CD4-positive, alpha-beta T cell treated with Interleukin-21 for 1 hour (primary cell): ENCODE measurements around the gene NME5.

Experiments used
- DNase-seq: peaks from one replicate; pipeline ENCODE4 v3.0.0-alpha.2; 2020

NME5 gene

DNA sequence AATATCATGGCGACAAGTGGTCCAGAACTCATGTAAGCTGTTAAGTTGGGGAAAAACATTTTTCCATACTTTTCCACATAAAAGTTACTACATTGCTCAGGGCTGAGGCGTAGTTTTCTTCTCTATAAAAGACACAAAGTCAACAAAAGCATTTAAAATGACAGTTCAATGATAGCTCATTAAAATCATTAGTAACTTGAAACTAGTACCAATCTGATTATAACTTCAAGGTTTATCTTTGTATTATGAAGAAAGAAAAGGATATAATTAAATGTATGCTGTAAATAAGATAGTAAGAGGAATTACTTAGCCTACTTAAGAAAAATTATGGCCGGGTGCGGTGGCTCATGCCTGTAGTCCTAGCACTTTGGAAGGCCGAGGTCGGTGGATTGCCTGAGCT is 9.9 kb downstream of the NME5 start:
- no peak for DNase-seq

- no peak for DNase-seq
Measured at GRCh38 chr5:138128334-138128733, 10.9 kb downstream of the NME5 start.

GRCh38 chr5:138115254-138115653 is 24.0 kb downstream of the NME5 start:
- DNase-seq = no peak

DNA sequence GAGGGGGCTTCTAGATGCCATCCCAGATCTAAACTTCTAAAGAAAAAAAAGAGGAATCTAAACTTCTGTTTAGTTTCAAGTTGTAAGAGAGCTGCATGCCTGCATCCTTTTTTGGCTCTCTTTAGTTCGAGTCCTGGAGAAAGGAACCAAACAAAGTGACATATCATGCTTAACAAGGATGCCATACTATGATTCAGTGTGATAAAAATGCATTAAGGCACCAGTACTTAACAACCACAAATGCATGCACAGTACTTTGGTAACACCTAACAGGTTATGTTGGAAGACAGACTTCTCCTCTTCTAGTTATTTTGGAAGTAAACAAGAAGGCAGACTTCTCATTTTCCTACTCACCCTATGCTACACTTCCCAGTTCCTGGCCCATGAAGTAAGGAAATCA is 27.3 kb downstream of the NME5 start:
- DNase-seq = no peak

DNA sequence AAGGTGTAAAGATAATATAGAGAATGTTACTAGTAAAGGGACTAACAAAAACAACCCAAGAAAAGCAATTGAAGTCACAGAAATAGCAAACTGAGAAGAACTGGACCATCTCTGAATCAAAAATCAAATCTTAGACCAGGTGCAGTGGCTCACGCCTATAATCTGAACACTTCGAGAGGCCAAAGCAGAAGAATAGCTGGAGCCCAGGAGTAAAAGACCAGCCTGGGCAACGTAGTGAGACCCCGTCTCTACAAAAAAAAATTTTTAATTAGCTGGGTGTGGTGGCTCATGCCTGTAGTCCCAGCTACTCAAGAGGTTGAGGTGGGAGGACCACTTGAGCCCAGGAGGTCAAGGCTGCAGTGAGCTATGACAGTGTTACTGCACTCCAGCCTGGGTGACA is 28.0 kb downstream of the NME5 start:
- no peak for DNase-seq

DNA sequence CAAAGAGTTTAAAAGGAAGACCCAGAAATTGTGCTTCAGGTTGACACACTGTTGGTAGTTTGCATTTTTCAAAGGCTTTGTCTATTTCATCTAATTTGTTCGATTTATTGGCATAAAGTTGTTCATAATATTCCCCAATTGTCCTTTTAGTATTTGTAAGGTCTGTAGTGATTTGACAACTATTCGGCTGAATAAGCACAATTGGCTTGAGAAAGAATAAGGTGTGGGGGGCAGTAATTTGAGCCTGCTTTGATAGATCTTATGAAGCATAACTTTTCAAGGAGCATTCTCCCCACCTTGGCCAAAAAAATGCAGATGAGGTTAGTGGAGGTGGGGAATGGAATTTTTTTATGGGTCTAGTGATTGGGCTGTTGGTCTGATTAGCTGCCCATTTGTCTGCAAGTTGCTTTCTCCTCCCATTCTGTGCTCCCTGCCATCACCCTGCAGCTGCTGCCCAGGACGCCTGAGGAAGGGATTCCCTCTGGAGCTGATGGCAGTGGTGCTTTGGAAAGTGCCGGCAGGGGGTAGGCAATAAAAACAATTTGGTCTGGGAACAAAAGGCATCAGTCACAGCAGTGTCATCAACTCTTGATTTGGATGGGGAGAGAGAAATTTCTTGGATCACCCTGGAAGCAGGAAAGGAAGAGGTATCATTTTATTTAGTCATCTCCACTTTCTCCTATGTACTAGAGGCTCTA is 28.8 kb downstream of the NME5 start:
- no peak for DNase-seq

GRCh38 chr5:138109463-138110265 is 29.6 kb downstream of the NME5 start:
- no peak for DNase-seq

DNA sequence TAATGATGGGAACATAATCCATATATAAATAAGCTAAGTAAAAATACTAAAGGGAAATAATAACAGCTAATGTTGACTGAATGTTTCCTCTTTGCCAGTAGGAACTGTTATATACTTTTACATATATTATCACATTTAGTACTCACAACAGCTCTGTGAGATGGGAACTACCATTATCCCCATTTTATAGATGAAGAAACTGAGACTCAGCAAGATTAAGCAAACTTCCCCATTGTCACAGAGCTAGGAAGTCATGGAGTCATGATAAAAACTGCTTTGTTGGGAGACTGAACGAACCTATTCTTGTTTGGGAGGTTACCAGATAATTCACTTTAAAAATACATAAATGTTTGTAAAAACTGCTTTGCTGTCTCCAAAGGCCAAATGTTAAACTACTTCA is 32.0 kb downstream of the NME5 start:
- no peak for DNase-seq

- DNase-seq = no peak
Measured at GRCh38 chr5:138105709-138106108, 33.5 kb downstream of the NME5 start.

GRCh38 chr5:138103319-138103637 is 36.0 kb downstream of the NME5 start:
- no peak for DNase-seq

DNA sequence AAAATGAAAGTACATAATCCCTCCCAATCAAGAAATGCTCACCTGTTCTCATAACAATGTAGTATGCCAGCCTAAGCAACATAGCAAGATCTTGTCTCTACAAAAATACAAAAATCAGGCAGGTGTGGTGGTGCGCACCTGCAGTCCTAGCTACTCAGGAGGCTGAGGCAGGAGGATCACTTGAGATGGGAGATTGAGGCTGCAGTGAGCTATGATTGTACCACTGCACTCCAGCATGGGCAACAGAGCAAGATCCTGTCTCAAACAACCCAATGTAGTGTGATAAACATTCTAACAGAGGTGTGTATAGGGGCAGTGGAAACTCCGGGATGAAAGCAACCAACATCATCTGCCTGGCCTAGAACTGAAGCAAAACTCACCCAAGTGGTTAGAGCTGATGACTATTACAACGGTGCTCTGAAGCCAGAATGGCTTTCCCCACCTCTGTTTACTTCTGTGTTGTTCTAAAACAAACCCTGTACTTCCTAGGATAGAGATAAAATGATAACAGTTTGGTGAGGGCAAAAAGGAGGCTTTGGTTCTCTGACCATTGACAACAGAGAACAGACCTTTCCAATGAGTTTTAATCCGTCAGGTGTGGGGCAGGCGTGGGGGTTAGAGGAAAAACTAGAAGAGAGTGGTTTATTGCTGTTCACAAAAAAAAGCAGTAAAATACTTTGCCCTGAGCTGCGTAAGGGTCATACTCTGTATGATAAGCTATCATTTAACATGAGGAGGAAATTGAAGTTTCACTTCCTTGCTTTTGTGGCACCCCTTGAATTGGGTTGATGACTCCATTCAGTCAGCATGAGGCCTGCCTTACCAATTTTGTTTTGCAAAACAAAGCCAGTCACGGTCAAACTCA is 36.5 kb downstream of the NME5 start:
- no peak for DNase-seq

- no peak for DNase-seq
Measured at GRCh38 chr5:138096997-138097828, 42.0 kb downstream of the NME5 start.

DNA sequence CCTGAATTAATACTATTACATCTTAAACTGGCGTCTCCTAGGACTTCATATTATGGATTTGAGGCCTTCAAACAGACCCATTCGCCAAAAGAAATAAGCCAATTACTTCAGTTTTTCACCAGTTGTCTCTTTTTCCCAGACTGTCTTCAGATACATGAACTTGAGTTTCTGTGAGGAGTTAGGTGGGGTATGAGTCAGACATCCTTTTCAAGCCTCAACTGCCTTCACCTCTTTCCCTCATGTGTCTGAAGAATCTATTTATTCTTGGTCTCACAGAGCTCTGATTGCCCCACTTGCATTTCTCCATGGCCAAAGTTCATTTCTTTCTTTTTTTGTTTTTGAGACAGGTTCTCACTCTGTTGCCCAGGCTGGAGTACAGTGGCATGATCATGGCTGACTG is 42.9 kb downstream of the NME5 start:
- DNase-seq = no peak

GRCh38 chr5:138095100-138095907 is 43.9 kb downstream of the NME5 start:
- DNase-seq = no peak

DNA sequence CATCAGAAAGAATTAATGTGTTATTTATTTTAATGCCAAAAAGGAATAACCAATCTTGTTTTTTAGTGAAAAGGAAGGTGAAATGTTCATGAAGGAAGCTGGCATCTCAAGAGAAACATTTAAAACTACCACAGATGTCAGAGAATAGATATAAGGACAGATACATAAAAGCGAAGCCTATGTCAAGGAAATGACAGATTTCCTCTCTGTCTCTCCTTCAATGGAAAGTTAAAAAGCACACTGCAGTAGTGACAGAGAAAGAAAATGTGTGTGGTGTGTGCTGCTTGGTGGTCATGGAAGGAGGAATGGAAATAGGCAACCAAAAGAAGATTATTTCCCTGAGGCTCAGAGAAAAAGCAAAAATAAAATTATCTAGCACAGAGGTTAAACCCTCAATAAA is 46.2 kb downstream of the NME5 start:
- no peak for DNase-seq

GRCh38 chr5:138092301-138092700 is 46.9 kb downstream of the NME5 start:
- no peak for DNase-seq

DNA sequence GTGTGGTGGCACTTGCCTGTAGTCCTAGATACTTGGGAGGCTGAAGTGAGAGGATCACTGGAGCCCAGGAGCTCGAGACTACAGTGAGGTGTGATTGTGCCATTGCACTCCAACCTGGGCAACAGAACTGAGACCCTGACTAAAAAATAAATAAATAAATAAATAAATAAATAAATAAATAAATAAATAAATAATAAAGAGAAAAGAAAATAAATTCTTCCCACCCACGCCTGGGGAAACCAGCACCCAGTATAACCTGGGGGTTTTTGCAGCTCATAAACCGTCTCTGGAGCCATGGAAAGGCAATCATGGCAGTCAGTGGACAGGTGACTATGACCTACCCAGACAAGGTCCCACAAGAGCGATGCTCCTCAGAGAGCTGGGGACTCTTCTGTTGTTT is 47.5 kb downstream of the NME5 start:
- DNase-seq = no peak

GRCh38 chr5:138083702-138084101 is 55.5 kb downstream of the NME5 start, which contains the start of gene WNT8A:
Gene WNT8A, plus strand, starts transcription at chr5:138084033. Its CDS starts 95 bp downstream, at chr5:138084128.
- no peak for DNase-seq

DNA sequence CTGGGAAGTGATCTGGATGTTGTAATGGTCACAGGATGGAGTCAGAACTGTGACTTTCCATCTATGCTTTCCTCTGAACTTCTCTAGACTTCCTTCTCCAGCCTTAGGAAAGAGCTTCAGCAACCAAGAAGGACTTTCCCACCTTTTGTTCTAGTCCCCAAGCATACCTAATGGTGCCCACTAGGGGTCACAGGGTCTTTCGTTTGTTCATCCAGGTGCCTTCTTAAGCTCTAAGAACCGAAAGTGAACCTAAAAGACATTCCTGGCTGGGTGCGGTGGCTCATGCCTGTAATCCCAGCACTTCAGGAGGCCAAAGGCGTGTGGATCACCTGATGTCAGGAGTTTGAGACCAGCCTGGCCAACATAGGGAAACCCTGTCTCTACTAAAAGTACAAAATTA is 57.2 kb downstream of the NME5 start:
- DNase-seq = no peak

GRCh38 chr5:138078006-138078643 is 61.1 kb downstream of the NME5 start:
- no peak for DNase-seq

DNA sequence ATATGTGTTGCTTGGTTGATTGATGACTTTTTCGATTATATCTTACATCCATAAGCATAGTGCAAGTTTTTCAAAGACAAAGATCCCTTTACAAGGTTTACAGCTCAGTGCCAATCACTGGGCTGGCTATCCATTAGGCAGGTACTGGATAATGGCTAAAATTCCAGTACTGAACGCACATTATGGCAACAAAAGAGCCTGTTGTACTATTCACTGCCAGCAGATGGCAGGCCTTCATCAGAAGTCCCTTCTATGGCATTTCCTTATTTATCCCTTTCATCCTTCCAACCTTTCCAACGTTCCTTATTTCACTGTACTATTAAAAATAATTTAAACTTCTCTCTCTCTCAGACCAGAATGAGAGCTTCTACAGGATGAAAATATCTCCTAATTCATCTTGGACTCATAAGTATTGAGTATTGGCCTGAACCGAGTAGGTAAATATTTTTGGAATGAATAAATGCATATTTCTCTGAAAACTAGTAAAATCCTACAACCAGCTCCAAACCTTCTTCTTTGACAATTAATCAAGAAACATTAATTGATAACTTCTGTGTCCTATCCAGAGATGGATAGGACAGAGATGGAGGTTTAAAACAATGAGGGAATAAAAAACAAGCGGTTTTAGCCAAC is 62.0 kb downstream of the NME5 start:
- DNase-seq = peak; percentile 53
